ENCODE results near the gene SF1.
"Not testable (repeated sequence)": the region's sequence is repeated elsewhere in the genome, so short reads cannot be mapped to it uniquely, and the experiment has no call there.

The SF1 gene

GRCh38 chr11:64778473-64779298 lies at the start of gene SF1:
SF1 (minus strand) TSS chr11:64778542; CDS start chr11:64778392, 150 bp downstream.
- peak; percentile 92 to 100 (median 99) for DNase-seq

- DNase-seq, result no peak
Measured at GRCh38 chr11:64827451-64827839, 49.1 kb upstream of the SF1 start.

GRCh38 chr11:64826578-64827450 lies 48.5 kb upstream of the SF1 start:
- DNase-seq, result no peak

- no peak for DNase-seq
Measured at GRCh38 chr11:64826062-64826461, 47.7 kb upstream of the SF1 start.

GRCh38 chr11:64823568-64824119 lies 45.3 kb upstream of the SF1 start:
- DNase-seq, result peak in 1 of 56 donors; percentile 23

- no peak for DNase-seq
Measured at GRCh38 chr11:64817476-64817875, 39.1 kb upstream of the SF1 start.

- not testable (repeated sequence) for DNase-seq
Measured at GRCh38 chr11:64815433-64815832, 37.1 kb upstream of the SF1 start.

GRCh38 chr11:64814712-64815187 lies 36.4 kb upstream of the SF1 start:
- DNase-seq, result no peak

GRCh38 chr11:64813826-64814225 lies 35.5 kb upstream of the SF1 start:
- DNase-seq, result no peak

- peak in 3 of 56 donors; percentile 52 to 58 (median 54) for DNase-seq
Measured at GRCh38 chr11:64810891-64811272, 32.5 kb upstream of the SF1 start.

GRCh38 chr11:64810271-64810890 lies 32.0 kb upstream of the SF1 start, which contains the start of gene MEN1:
MEN1 (minus strand) TSS chr11:64810551; CDS start chr11:64810109, 442 bp downstream.
- peak; percentile 44 to 98 (median 94) for DNase-seq

- DNase-seq, result peak in 2 of 56 donors; percentile 35 to 38
Measured at GRCh38 chr11:64809781-64810241, 31.5 kb upstream of the SF1 start.

GRCh38 chr11:64805481-64805880 lies 27.1 kb upstream of the SF1 start:
- DNase-seq, result no peak

GRCh38 chr11:64804346-64805210 lies 26.2 kb upstream of the SF1 start:
- no peak for DNase-seq

GRCh38 chr11:64803846-64804345 lies 25.6 kb upstream of the SF1 start:
- DNase-seq, result no peak

GRCh38 chr11:64803158-64803845 lies 25.0 kb upstream of the SF1 start, which contains the start of gene MAP4K2:
MAP4K2 (minus strand) TSS chr11:64803214; CDS start chr11:64803149, 65 bp downstream.
- DNase-seq, result peak in 53 of 56 donors; percentile 18 to 89 (median 61)

GRCh38 chr11:64802370-64803157 lies 24.2 kb upstream of the SF1 start:
- DNase-seq, result peak in 3 of 56 donors; percentile 16 to 81 (median 62)
